Measurements from ENCODE around the gene BEND6.

DNA sequence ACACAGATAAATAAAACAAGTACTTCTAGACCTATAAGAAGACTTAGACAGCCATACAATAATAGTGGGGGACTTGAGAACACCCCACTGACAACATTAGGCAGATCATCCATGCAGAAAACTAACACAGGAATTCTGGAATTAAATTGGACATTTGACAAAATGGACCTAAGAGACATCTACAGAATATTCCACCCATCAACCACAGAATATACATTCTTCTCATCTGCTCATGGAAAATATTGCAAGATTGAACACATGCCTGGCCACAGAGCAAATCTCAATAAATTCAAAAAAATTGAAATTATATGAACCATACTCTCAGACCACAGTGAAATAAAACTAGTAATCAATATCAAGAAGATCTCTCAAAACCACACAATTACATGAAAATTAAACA lies 47.3 kb downstream of the BEND6 start:
- TF ChIP-seq EP300 (IDR thresholded peaks at IDR 0.05) = no peak
- no peak for TF ChIP-seq POLR2AphosphoS5 (IDR thresholded peaks at IDR 0.05)
- TF ChIP-seq, protein P1, sequence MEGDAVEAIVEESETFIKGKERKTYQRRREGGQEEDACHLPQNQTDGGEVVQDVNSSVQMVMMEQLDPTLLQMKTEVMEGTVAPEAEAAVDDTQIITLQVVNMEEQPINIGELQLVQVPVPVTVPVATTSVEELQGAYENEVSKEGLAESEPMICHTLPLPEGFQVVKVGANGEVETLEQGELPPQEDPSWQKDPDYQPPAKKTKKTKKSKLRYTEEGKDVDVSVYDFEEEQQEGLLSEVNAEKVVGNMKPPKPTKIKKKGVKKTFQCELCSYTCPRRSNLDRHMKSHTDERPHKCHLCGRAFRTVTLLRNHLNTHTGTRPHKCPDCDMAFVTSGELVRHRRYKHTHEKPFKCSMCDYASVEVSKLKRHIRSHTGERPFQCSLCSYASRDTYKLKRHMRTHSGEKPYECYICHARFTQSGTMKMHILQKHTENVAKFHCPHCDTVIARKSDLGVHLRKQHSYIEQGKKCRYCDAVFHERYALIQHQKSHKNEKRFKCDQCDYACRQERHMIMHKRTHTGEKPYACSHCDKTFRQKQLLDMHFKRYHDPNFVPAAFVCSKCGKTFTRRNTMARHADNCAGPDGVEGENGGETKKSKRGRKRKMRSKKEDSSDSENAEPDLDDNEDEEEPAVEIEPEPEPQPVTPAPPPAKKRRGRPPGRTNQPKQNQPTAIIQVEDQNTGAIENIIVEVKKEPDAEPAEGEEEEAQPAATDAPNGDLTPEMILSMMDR (IDR thresholded peaks at IDR 0.05) = no peak
- TF ChIP-seq POLR2A (IDR thresholded peaks at IDR 0.05) = no peak
